Heart left ventricle (tissue), 13 donors: Measurements from ENCODE around the gene GOLGA6L10.
"Not testable (repeated sequence)": the region's sequence is repeated elsewhere in the genome, so short reads cannot be mapped to it uniquely, and the experiment has no call there.

ENCODE experiments used
- POLR2A ChIP-seq, 2 donors: fragments of 450-650 bp; IDR thresholded peaks; one replicate each; pipeline ENCODE4 v1.6.1; 2017; ENCODE audit warnings: antibody characterized with exemption in 2 of 2, mild to moderate bottlenecking in 2 of 2, moderate library complexity in 2 of 2
- TF ChIP-seq, protein P1 (sequence below), 12 donors: fragments of 200-600 bp; sonication (generic) in 4 of 12; IDR thresholded peaks; one replicate each; pipeline versions ENCODE4 v1.5.0 to v1.8.0; 2018 to 2022; ENCODE audit warnings: antibody characterized with exemption in 12 of 12, mild to moderate bottlenecking in 5 of 12
- donor health status: ischemic (EF 13 %, LVEDD 7.1; RV severe dilation, severe dysfunction).
- donor health status: DM: no; HTN: yes; CAD: no.
- donor health status: DM: no; HTN: no; CAD: no.
- donor health status: ischemic (EF 25% LVEDD 6.9; RV normal size, moderate dysfunction).
- donor health status: ischemic (EF 25% LVEDD 5.7; RV mildly dilated, moderate dysfunction).
- donor health status: ischemic (EF 35%, LVEDD 5.7; RV mildly dilated, moderate dysfunction).
- donor health status: nonischemic (EF 11% LVEDD 7.7; RV severe dilation, severe dysfunction).
- donor health status: DM: yes; HTN: yes; CAD: no.
- donor health status: PGD.
- donor health status: ischemic (EF 29% LVEDD 5.4; RV normal size, mild dysfunction).
- donor health status: nonischemic (EF 23%, LVEDD 6.1; RV moderate dilation, normal function).

DNA sequence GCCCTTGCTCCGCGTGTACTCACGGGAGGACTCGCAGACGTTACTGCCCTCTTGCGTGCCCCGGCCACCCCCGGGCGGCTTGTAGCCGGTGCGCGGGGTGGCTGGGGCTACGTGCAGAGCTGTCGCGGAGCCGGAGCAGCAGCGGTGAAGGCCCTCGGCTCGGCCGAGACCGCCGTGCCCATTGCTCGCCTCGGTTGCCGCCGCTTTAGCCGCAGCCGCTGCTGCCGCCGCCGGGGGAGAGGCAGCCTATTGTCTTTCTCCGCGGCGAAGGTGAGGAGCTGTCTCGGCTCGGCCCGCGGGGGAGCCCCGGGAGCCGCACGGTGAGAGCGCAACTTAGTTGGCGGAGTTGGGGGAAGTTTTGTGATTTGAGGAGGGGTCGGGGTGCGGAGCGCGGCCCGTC, 5.8 kb upstream of the GOLGA6L10 start:
- TF ChIP-seq, protein P1, sequence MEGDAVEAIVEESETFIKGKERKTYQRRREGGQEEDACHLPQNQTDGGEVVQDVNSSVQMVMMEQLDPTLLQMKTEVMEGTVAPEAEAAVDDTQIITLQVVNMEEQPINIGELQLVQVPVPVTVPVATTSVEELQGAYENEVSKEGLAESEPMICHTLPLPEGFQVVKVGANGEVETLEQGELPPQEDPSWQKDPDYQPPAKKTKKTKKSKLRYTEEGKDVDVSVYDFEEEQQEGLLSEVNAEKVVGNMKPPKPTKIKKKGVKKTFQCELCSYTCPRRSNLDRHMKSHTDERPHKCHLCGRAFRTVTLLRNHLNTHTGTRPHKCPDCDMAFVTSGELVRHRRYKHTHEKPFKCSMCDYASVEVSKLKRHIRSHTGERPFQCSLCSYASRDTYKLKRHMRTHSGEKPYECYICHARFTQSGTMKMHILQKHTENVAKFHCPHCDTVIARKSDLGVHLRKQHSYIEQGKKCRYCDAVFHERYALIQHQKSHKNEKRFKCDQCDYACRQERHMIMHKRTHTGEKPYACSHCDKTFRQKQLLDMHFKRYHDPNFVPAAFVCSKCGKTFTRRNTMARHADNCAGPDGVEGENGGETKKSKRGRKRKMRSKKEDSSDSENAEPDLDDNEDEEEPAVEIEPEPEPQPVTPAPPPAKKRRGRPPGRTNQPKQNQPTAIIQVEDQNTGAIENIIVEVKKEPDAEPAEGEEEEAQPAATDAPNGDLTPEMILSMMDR (IDR thresholded peaks at IDR 0.05), result not testable (repeated sequence)
- not testable (repeated sequence) for TF ChIP-seq POLR2A (IDR thresholded peaks at IDR 0.05)
